ENCODE measurements around the gene PNP. TPM values are rescaled to one million over a fixed set of nuclear protein-coding genes. Genes with fewer than 3 reads are reported as not detected.

The PNP gene
- total RNA-seq, 1 experiment from 2014 or later = 97.0 TPM

GRCh38 chr14:20508367-20508766 is 39.2 kb downstream of the PNP start:
- H3K36me3 ChIP-seq (ENCODE audit: insufficient read depth, low read length, poor library complexity, severe bottlenecking) = no peaks in the 10 kb centered on the region
- BruUV-seq (replicated peaks) = no TSS peak
- no peaks in the 10 kb centered on the region for H3K9me3 ChIP-seq (ENCODE audit: low read depth, low read length, poor library complexity, severe bottlenecking)
- ChIA-PET CTCF (no interaction called here), POLR2A (ENCODE audit: low non-redundant PET) (no interaction called here)
- H3K4me3 ChIP-seq (ENCODE audit: low read depth, low read length, poor library complexity, severe bottlenecking) = no peak overlapping the region
- no peaks in the 10 kb centered on the region for H3K4me1 ChIP-seq (ENCODE audit: insufficient read depth, low read length, poor library complexity, severe bottlenecking)
- TF ChIP-seq CTCF (conservative IDR thresholded peaks at IDR 0.05; ENCODE audit: low read depth, low read length) (no peak), EZH2 (IDR thresholded peaks at IDR 0.05; ENCODE audit: borderline replicate concordance, low read depth, low read length, poor library complexity, severe bottlenecking) (no peak)
- no peak for DNase-seq (ENCODE audit: low spot score)
- intact Hi-C loops (cut with micrococcal nuclease; ENCODE audit: unreplicated experiment) = no loop called here
- H3K27me3 ChIP-seq (replicated peaks; ENCODE audit: insufficient read depth, low read depth, low read length, poor library complexity) = no peaks in the 10 kb centered on the region
- H3K27ac ChIP-seq (ENCODE audit: low read depth, low read length, poor library complexity, severe bottlenecking) = no peak overlapping the region

- DNase-seq (ENCODE audit: low spot score) = no peak
- TF ChIP-seq CTCF (conservative IDR thresholded peaks at IDR 0.05; ENCODE audit: low read depth, low read length) = no peak
- TF ChIP-seq EZH2 (IDR thresholded peaks at IDR 0.05; ENCODE audit: borderline replicate concordance, low read depth, low read length, poor library complexity, severe bottlenecking) = no peak
- no peak overlapping the region for H3K4me3 ChIP-seq (ENCODE audit: low read depth, low read length, poor library complexity, severe bottlenecking)
- CTCF ChIA-PET = interaction anchor here (0.6 kb wide), 1 partner anchor 21 kb away, joined by 3 read pairs; no protein-coding TSS in a partner anchor
- BruUV-seq (replicated peaks) = no TSS peak
- H3K27me3 ChIP-seq (replicated peaks; ENCODE audit: insufficient read depth, low read depth, low read length, poor library complexity) = no peaks in the 10 kb centered on the region
- intact Hi-C loops (cut with micrococcal nuclease; ENCODE audit: unreplicated experiment) = no loop called here
- H3K9me3 ChIP-seq (ENCODE audit: low read depth, low read length, poor library complexity, severe bottlenecking) = no peaks in the 10 kb centered on the region
- H3K27ac ChIP-seq (ENCODE audit: low read depth, low read length, poor library complexity, severe bottlenecking) = no peak overlapping the region
- no peaks in the 10 kb centered on the region for H3K4me1 ChIP-seq (ENCODE audit: insufficient read depth, low read length, poor library complexity, severe bottlenecking)
- POLR2A ChIA-PET (ENCODE audit: low non-redundant PET) = no interaction called here
- no peaks in the 10 kb centered on the region for H3K36me3 ChIP-seq (ENCODE audit: insufficient read depth, low read length, poor library complexity, severe bottlenecking)
These were observed 43.1 kb downstream of the PNP start for GRCh38 chr14:20512177-20512905.

GRCh38 chr14:20515846-20516245 is 46.6 kb downstream of the PNP start:
- Histone ChIP-seq H3K36me3 (ENCODE audit: insufficient read depth, low read length, poor library complexity, severe bottlenecking) (no peaks in the 10 kb centered on the region), H3K27me3 (replicated peaks; ENCODE audit: insufficient read depth, low read depth, low read length, poor library complexity) (no peaks in the 10 kb centered on the region), H3K4me3 (ENCODE audit: low read depth, low read length, poor library complexity, severe bottlenecking) (no peak overlapping the region), H3K27ac (ENCODE audit: low read depth, low read length, poor library complexity, severe bottlenecking) (no peak overlapping the region), H3K9me3 (ENCODE audit: low read depth, low read length, poor library complexity, severe bottlenecking) (no peaks in the 10 kb centered on the region), H3K4me1 (ENCODE audit: insufficient read depth, low read length, poor library complexity, severe bottlenecking) (no peaks in the 10 kb centered on the region)
- ChIA-PET CTCF (no interaction called here), POLR2A (ENCODE audit: low non-redundant PET) (no interaction called here)
- TF ChIP-seq EZH2 (IDR thresholded peaks at IDR 0.05; ENCODE audit: borderline replicate concordance, low read depth, low read length, poor library complexity, severe bottlenecking) (no peak), CTCF (conservative IDR thresholded peaks at IDR 0.05; ENCODE audit: low read depth, low read length) (no peak)
- intact Hi-C loops (cut with micrococcal nuclease; ENCODE audit: unreplicated experiment) = no loop called here
- no peak for DNase-seq (ENCODE audit: low spot score)
- BruUV-seq (replicated peaks) = no TSS peak

All from A673 (cell line).